ENCODE data around the gene ZBED1.

DNA sequence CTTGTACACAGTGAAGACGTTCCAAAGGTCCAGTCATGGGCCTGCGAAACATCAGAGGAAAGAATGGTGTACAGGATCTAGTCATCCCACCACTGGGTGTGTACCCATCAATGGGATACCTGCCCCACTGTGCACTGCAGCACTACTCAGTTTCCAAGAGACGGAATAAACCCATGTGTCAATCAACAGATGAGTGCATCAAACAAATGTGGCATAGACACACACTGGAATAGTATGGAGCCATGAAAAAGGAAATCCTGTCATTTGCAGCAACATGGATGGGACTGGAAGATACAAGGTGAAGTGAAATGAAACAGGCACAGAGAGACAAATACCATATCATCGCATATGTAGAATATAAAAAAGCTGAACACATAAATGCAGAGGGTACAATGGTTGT, 48.0 kb downstream of the ZBED1 start:
- TF ChIP-seq ZBTB8A (IDR thresholded peaks at IDR 0.05; ENCODE audit: partially characterized antibody), result no peak
- TF ChIP-seq GATA2 (CRISPR knock-in tag; IDR thresholded peaks at IDR 0.05), result no peak
- TF ChIP-seq EP300 (IDR thresholded peaks at IDR 0.05; ENCODE audit: low read length), result no peak
- no peak for TF ChIP-seq BACH1 (tag; IDR thresholded peaks at IDR 0.05)
- no peak for TF ChIP-seq TBP (optimal IDR thresholded peaks at IDR 0.05; ENCODE audit: low read depth, low read length)
- TF ChIP-seq, protein P1, sequence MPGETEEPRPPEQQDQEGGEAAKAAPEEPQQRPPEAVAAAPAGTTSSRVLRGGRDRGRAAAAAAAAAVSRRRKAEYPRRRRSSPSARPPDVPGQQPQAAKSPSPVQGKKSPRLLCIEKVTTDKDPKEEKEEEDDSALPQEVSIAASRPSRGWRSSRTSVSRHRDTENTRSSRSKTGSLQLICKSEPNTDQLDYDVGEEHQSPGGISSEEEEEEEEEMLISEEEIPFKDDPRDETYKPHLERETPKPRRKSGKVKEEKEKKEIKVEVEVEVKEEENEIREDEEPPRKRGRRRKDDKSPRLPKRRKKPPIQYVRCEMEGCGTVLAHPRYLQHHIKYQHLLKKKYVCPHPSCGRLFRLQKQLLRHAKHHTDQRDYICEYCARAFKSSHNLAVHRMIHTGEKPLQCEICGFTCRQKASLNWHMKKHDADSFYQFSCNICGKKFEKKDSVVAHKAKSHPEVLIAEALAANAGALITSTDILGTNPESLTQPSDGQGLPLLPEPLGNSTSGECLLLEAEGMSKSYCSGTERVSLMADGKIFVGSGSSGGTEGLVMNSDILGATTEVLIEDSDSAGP (CRISPR knock-in tag; IDR thresholded peaks at IDR 0.05), result no peak
- TF ChIP-seq ZNF143 (CRISPR knock-in tag; IDR thresholded peaks at IDR 0.05), result no peak
- TF ChIP-seq, protein P2, sequence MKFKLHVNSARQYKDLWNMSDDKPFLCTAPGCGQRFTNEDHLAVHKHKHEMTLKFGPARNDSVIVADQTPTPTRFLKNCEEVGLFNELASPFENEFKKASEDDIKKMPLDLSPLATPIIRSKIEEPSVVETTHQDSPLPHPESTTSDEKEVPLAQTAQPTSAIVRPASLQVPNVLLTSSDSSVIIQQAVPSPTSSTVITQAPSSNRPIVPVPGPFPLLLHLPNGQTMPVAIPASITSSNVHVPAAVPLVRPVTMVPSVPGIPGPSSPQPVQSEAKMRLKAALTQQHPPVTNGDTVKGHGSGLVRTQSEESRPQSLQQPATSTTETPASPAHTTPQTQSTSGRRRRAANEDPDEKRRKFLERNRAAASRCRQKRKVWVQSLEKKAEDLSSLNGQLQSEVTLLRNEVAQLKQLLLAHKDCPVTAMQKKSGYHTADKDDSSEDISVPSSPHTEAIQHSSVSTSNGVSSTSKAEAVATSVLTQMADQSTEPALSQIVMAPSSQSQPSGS (CRISPR knock-in tag; IDR thresholded peaks at IDR 0.05), result no peak
- no peak for TF ChIP-seq KLF6 (CRISPR knock-in tag; IDR thresholded peaks at IDR 0.05; ENCODE audit: borderline replicate concordance)
- TF ChIP-seq, protein P3, sequence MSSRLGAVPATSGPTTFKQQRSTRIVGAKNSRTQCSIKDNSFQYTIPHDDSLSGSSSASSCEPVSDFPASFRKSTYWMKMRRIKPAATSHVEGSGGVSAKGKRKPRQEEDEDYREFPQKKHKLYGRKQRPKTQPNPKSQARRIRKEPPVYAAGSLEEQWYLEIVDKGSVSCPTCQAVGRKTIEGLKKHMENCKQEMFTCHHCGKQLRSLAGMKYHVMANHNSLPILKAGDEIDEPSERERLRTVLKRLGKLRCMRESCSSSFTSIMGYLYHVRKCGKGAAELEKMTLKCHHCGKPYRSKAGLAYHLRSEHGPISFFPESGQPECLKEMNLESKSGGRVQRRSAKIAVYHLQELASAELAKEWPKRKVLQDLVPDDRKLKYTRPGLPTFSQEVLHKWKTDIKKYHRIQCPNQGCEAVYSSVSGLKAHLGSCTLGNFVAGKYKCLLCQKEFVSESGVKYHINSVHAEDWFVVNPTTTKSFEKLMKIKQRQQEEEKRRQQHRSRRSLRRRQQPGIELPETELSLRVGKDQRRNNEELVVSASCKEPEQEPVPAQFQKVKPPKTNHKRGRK (tag; IDR thresholded peaks at IDR 0.05), result no peak
- TF ChIP-seq BHLHE40 (IDR thresholded peaks at IDR 0.05; ENCODE audit: low read length), result no peak
- no peak for TF ChIP-seq GATAD2B (IDR thresholded peaks at IDR 0.05; ENCODE audit: borderline replicate concordance)
